ENCODE results near the gene DND1. TPM values are rescaled to one million over a fixed set of nuclear protein-coding genes. Genes with fewer than 3 reads are reported as not detected.
A peak's percentile ranks its signal among the peaks of the same experiment; 100 is the strongest.
"Not testable (repeated sequence)": the region's sequence is repeated elsewhere in the genome, so short reads cannot be mapped to it uniquely, and the experiment has no call there.

Gene DND1
- total RNA-seq, 3 donors from 2014 or later (not counting 1 experiment from before 2014, with no cell fraction given), result 0.90 to 1.1 (median 1.1) TPM

GRCh38 chr5:140672455-140673186, 755 bp downstream of the DND1 start:
- intact Hi-C loops (cut with micrococcal nuclease), result no loop called here
- H3K4me3 ChIP-seq (ENCODE audit: low read length), result no peak overlapping the region
- no peak for DNase-seq
- no peaks in the 10 kb centered on the region for H3K27me3 ChIP-seq (ENCODE audit: control insufficient read depth, insufficient read depth, low read length)
- ATAC-seq, result peak in 1 of 3 donors; percentile 29
- H3K9me3 Mint-ChIP-seq, result no peaks in the 10 kb centered on the region
- no peak for TF ChIP-seq CTCF (IDR thresholded peaks at IDR 0.05)
- H3K27ac Mint-ChIP-seq, result peak overlapping the region in 1 of 2 donors; percentile 16
- peaks cover 6% of the 10 kb centered on the region for H3K36me3 Mint-ChIP-seq
- WGBS (ENCODE audit: insufficient coverage), result 96% methylated on average over 70 of the region's 70 CpGs
- H3K4me1 ChIP-seq (ENCODE audit: control insufficient read depth, insufficient read depth, low read length), result no peaks in the 10 kb centered on the region
- no peaks in the 10 kb centered on the region for H3K27me3 Mint-ChIP-seq (ENCODE audit: low read depth in 2 of 2)
- H3K4me1 Mint-ChIP-seq, result peaks cover 7 to 12% of the 10 kb centered on the region in 2 donors
- H3K4me3 Mint-ChIP-seq, result no peak overlapping the region
- H3K36me3 ChIP-seq (ENCODE audit: control insufficient read depth, insufficient read depth, low read length), result peaks cover 81% of the 10 kb centered on the region
- H3K9me3 ChIP-seq (ENCODE audit: control insufficient read depth, insufficient read depth, low read length), result no peaks in the 10 kb centered on the region
- no peak overlapping the region for H3K27ac ChIP-seq (ENCODE audit: low read length)

- Mint-ChIP-seq H3K4me3 (no peak overlapping the region), H3K27me3 (ENCODE audit: low read depth in 2 of 2) (no peaks in the 10 kb centered on the region), H3K27ac (peak overlapping the region in 1 of 2 donors; percentile 16), H3K9me3 (no peaks in the 10 kb centered on the region), H3K4me1 (peaks cover 15 to 22% of the 10 kb centered on the region in 2 donors), H3K36me3 (peaks cover 7% of the 10 kb centered on the region)
- Histone ChIP-seq H3K9me3 (ENCODE audit: control insufficient read depth, insufficient read depth, low read length) (no peaks in the 10 kb centered on the region), H3K4me3 (ENCODE audit: low read length) (no peak overlapping the region), H3K4me1 (ENCODE audit: control insufficient read depth, insufficient read depth, low read length) (no peaks in the 10 kb centered on the region), H3K27ac (ENCODE audit: low read length) (no peak overlapping the region), H3K36me3 (ENCODE audit: control insufficient read depth, insufficient read depth, low read length) (peaks cover 75% of the 10 kb centered on the region), H3K27me3 (ENCODE audit: control insufficient read depth, insufficient read depth, low read length) (no peaks in the 10 kb centered on the region)
- intact Hi-C loops (cut with micrococcal nuclease), result no loop called here
- ATAC-seq (no peak), DNase-seq (no peak)
- WGBS (ENCODE audit: insufficient coverage), result over 99% methylated on average over 6 of the region's 7 CpGs
- no peak for TF ChIP-seq CTCF (IDR thresholded peaks at IDR 0.05)
These were observed 1.8 kb downstream of the DND1 start for GRCh38 chr5:140671472-140672125.

GRCh38 chr5:140671035-140671434, 2.3 kb downstream of the DND1 start:
- H3K9me3 Mint-ChIP-seq; ATAC-seq; intact Hi-C loops (cut with micrococcal nuclease); H3K27me3 ChIP-seq (ENCODE audit: control insufficient read depth, insufficient read depth, low read length); H3K27ac ChIP-seq (ENCODE audit: low read length); H3K27me3 Mint-ChIP-seq (ENCODE audit: low read depth in 2 of 2); H3K27ac Mint-ChIP-seq; H3K4me3 ChIP-seq (ENCODE audit: low read length); DNase-seq; H3K9me3 ChIP-seq (ENCODE audit: control insufficient read depth, insufficient read depth, low read length); H3K36me3 Mint-ChIP-seq; H3K4me3 Mint-ChIP-seq; H3K4me1 ChIP-seq (ENCODE audit: control insufficient read depth, insufficient read depth, low read length): not testable (repeated sequence)
- H3K36me3 ChIP-seq (ENCODE audit: control insufficient read depth, insufficient read depth, low read length), result peaks cover 70% of the 10 kb centered on the region
- WGBS (ENCODE audit: insufficient coverage), result 90% methylated on average over 3 of the region's 4 CpGs
- H3K4me1 Mint-ChIP-seq, result peaks cover 21 to 28% of the 10 kb centered on the region in 2 donors

GRCh38 chr5:140664359-140665119, 8.8 kb downstream of the DND1 start, which contains the start of gene WDR55:
TSS of gene WDR55 (plus strand) at chr5:140664904. CDS start at chr5:140664913, 9 bp downstream.
- H3K4me3 Mint-ChIP-seq, result peak within 1 kb of the TSS; percentile 99
- peak within 1 kb of the TSS; percentile 99 for H3K4me3 ChIP-seq (ENCODE audit: low read length)
- TF ChIP-seq CTCF (IDR thresholded peaks at IDR 0.05), result no peak
- H3K36me3 ChIP-seq (ENCODE audit: control insufficient read depth, insufficient read depth, low read length), result peaks cover 55% of the 10 kb centered on the region
- no peaks in the 10 kb centered on the region for H3K9me3 Mint-ChIP-seq
- intact Hi-C loops (cut with micrococcal nuclease), result loop anchor here (1.0 to 2.0 kb wide), 5 partner anchors 17 to 263 kb away; partner anchors contain the start of genes ANKHD1, APBB3, HARS1 and HARS2
- ATAC-seq (peak; percentile 95 to 97 (median 95)), DNase-seq (peak; percentile 86 to 97)
- H3K36me3 Mint-ChIP-seq, result peaks cover 21% of the 10 kb centered on the region
- peaks cover 21% of the 10 kb centered on the region for H3K4me1 ChIP-seq (ENCODE audit: control insufficient read depth, insufficient read depth, low read length)
- H3K27me3 Mint-ChIP-seq (ENCODE audit: low read depth in 2 of 2), result no peaks in the 10 kb centered on the region
- peak within 1 kb of the TSS; percentile 96 for H3K27ac Mint-ChIP-seq
- no peaks in the 10 kb centered on the region for H3K27me3 ChIP-seq (ENCODE audit: control insufficient read depth, insufficient read depth, low read length)
- H3K4me1 Mint-ChIP-seq, result peaks cover 33 to 38% of the 10 kb centered on the region in 2 donors
- under 1% methylated on average over 53 of the region's 54 CpGs for WGBS (ENCODE audit: insufficient coverage)
- peak within 1 kb of the TSS; percentile 90 for H3K27ac ChIP-seq (ENCODE audit: low read length)
- H3K9me3 ChIP-seq (ENCODE audit: control insufficient read depth, insufficient read depth, low read length), result no peaks in the 10 kb centered on the region
